Vein endothelial cell (primary cell): ENCODE data around the gene C2orf49. TPM values are rescaled to one million over a fixed set of nuclear protein-coding genes. Genes with fewer than 3 reads are reported as not detected.

Source experiments
- total RNA-seq: library from RNA; depleted of rRNA; stranded (reverse); fragments of >200 nt; gene quantifications from 2 replicates; pipeline ENCODE4 v1.2.3, GENCODE V29; 2012

C2orf49 gene
- 13.4 and 14.7 TPM in 2 replicates for total RNA-seq

DNA sequence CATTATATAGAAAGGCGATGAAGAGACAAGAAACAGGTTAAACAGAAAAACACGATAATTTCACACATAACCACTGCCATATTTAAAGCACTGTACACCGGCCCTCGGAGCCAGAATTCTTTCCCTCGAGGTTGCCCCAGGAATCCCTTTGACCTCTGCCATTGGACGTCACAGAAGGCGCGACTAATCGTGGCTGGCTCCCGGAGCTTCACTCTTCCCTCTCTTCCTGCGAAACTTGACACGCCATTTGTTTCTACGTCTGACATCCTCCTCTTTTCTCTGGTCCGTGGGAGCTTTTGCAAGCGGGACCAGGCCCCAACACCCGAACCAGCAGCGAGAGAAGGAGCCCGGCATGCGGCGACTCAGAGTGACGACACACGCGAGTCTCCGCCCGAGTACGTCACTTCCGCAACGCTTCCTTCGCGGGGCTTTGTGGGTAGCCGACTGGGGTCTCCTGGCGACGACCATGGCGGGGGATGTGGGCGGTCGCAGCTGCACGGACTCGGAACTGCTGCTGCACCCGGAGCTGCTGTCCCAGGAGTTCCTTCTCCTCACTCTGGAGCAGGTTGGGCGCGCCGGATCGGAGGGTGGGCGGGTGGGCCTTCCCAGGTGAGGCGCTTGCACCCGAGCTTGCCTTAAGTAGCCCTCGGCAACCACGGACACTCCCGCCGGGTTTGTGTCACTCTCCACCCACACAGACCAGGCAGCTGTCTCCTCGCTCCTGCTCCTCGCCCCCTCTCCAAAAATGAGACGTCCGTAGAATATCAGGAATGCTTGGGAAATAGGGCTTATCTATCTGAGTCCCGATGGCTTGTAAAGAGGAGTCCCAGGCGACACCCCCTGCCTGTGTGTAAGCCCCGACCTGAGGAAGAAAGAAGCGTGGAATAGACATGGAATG lies at the start of gene C2orf49:
TSS of gene C2orf49 (plus strand) at position 419 of the 898 bp plus-strand sequence. CDS start at position 467, 48 bp downstream.

DNA sequence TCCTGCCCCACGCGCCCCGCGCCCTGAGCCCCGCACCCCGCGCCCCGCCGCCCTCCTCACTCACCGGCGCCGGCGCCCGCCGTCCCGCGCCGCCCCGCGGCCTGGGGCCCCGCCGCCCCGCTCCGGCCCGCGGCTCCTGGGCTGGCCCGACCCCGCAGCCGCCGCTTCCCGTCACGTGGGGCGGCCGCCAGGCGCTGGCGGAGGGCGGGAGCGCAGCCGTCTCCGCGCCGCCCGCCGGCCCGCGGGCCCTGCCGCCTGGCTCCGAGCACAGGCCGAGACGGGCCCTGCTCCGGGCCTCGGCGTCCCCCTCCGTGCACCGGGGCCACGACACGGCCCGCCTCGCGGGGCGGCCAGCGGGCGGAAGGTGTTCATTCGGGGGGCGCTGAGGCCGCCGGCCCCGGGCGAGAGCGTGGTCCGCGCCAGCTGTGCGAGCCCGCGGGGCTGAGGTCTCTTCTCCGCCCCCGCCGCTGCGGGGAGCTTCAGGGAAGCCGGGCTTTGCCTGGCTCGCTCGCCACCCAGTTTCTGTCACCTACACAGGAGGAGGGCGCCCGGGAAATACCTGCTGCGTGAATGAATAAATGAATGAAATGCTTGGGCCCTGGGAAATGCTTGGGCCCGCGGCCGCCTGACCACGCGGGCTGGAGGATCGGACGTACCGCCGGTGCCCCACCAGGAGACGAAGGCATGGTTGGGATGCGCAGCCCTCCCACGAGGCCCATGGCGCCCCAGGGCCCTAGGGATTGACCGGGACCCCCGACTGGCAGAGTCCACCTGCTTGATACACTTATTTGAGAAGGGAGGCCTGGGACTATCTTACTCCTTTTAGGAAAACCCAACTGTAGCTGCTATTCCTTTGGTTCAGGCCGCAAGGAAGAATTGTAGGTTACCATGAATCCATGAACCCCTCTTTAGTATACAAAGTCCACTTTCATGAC lies 7.5 kb upstream of the C2orf49 start, which contains the start of gene TGFBRAP1:
TSS of gene TGFBRAP1 (minus strand) at position 175 of the 935 bp plus-strand sequence. CDS start 21,434 bp downstream, outside the sequence.

DNA sequence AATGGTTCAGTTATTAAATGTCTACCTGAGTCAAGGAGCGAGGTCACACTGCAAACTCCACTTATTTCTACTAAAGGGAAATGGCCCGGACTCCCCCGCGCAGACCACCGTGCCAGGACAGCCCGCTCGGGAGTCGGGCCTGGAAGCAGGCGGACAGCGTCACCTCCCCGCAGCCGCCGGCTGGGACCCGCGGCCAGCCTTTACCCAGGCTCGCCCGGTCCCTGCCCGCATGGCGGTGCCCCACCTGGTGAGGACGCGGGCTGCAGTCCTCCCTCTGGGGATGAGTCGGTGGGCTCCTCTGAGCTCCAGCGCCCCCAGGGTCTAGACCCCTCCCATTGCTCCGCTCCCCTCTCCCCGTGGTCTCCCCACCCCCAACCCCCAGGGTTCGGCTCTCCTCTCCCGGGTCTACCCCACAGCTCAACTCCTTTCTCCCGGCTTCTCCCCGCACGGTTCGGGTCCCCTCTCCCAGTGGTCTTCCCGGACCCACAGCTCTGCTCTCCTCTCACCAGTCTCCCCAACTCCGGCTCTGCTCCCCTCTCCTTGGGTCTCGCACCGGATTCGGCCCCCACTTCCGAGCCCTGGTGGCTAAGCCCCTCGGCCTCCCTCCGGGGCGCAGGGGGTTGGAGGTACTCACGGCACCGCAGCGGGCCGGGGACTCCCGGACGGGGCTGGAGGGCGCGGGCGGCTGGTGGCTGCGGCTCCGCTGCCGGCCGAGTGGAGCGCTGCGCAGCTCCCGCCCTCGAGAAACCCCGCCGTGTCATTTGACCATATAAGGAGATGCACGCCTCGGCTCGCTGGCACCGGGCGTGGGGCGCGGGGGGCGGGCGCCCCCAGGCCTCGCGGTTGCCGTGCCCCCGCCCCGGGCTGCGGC lies 61.2 kb downstream of the C2orf49 start, which contains the start of gene FHL2:
TSS of gene FHL2 (minus strand) at position 716 of the 871 bp plus-strand sequence. CDS start 12,535 bp downstream, outside the sequence.

Other genes with a start within 250 kb of the C2orf49 start
- not detected in 2 replicates for gene GPR45, start 95.8 kb upstream of the C2orf49 start, total RNA-seq
- gene TGFBRAP1, start 7.8 kb upstream of the C2orf49 start, total RNA-seq = 54.4 and 55.5 TPM in 2 replicates
- gene FHL2, start 61.5 kb downstream of the C2orf49 start, total RNA-seq = 135 and 174 TPM in 2 replicates